ENCODE data around the gene L3MBTL4. TPM values are rescaled to one million over a fixed set of nuclear protein-coding genes. Genes with fewer than 3 reads are reported as not detected.

L3MBTL4 gene
- 34.2 TPM for total RNA-seq

GRCh38 chr18:6414723-6415417, at the start of gene L3MBTL4:
Gene L3MBTL4 (minus strand): TSS chr18:6414911. CDS start chr18:6311625, 103,286 bp downstream.
- DNase-seq (ENCODE audit: low spot score in 2 of 2) (peak; percentile 72 to 81), FAIRE-seq (no peak)

- DNase-seq (ENCODE audit: low spot score in 2 of 2) (no peak), FAIRE-seq (no peak)
Measured at GRCh38 chr18:6452194-6452593, 37.5 kb upstream of the L3MBTL4 start.

DNA sequence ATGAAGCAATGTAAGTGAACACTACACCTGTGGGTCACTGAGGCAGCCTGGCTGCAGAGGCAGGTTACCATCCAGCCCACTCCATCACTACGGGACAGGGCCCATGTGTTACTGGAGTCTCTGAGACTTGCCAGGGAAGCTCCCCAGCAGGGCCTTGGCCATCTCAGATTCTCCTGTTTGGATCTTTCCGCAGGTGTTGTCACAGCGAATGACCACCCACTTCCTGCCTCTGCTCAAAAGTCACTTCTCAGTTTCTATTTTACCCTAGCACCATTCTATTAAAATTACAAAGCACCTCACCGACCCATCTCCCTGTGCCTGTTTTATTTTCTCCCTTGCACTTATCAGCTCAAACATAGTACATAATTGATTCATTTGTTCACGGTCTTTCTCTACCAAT, 34.5 kb upstream of the L3MBTL4 start:
- FAIRE-seq (no peak), DNase-seq (ENCODE audit: low spot score in 2 of 2) (no peak)

DNA sequence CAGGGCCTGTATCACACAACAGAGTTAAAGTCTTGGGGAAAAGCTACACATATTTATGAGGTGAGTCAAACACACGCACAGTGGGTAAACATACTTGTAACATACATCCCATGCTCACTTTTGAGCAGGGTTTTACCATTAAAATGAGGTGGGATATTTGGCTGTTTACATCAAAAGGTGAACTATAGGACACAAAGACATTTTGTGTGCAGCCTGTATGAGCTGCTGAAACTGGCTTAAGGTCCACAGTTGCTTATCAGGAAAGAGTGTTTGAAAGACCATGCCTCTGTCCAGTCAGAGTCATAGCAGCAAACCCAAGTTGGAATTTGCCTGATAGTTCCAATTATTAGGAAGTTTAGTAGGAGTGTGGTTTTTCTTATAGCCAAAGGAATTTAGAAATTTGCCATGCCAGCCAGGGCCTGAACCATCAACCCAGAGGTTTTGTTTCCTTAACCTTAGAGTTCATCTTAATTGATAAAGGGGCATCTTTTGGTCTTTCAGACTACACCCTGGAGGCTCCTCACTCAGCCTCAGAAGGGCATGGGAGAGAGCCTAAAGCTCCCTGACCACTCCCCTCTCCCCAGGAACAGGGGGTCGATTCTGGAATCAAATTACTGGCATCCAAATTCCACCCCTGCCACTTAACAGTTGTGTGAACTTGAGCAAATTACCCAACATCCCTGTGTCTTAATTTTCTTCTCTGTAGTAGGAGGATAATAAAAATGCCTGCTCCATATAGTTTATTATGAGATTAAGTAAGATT, 29.9 kb upstream of the L3MBTL4 start:
- FAIRE-seq (no peak), DNase-seq (ENCODE audit: low spot score in 2 of 2) (no peak)

DNA sequence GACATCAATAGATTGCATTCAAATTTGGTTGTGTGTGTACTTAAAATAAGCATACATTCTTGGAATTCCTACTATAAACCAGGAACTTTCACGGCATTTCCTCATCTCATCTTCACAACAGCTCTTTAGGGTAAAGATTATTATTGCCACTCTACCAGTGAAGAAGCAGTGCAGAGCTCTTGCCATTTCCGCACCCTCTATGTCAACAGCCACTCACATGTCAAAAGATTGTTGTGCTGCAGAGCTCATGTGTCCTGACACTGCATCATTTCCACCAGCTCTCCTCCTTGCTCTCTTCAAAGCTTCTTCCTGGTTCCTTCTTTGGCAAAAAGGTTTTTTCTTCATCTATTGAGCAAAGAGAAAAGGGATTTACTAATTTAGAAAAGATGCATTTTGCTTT, 26.5 kb upstream of the L3MBTL4 start:
- FAIRE-seq (no peak), DNase-seq (ENCODE audit: low spot score in 2 of 2) (no peak)

DNA sequence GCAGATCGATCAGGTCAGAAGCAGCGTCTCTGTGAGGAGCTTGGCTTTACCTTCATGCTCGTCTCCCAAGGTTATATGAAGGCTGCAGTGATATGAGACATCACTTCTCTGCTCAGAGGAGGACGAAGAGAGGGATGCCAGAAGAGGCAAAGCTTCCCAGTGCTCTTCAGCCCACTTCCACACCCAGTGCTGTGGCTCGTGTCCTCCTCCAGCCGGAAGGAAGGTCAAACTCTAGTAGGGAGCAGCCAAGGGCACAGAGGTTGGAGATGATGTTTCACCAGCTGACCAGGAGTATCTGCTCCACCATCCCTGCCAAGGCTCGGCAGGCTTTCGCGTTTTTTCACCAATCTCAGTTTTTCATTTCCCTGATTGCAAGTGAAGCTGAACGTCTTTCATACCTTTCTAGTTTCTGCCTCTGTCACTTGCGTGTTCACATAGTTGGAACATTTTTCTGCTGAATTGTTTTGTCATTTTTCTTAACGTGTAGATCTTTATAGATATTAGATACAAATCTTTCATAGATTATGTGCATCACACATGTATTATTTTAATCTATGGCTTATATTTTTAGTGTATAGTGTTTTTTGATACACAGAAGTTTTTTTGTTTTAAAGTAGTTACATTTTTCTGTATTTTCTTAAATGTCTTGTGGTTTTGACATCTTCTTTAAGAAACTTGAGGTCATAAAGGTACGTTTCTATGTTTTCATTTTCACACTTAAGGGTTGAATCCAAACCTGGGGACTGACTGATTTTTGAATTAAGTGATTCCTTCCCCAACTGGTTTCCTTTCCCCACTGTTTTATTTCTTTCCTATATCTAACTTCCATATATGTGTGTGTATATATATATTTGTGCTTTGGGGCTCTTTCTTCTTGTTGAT, 23.5 kb upstream of the L3MBTL4 start:
- DNase-seq (ENCODE audit: low spot score in 2 of 2): no peak
- no peak for FAIRE-seq

DNA sequence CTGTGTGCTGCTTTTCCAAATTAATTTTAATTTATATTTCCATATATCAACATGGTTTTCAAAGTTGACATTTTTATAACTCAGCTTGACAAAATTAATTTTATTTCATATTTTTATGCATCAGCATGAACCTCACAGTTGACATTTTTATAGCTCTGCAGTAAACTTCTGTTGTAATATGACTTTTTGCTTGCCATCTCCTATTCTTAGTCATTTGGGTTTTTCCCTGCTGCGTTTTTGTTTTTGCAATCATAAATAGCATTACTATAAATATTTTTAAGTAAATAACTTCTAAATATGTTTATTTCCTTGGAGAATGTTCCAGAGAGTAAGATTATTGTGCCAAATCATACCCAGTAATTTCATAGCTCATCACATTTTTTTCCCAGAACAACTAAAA, 21.0 kb upstream of the L3MBTL4 start:
- FAIRE-seq: no peak

GRCh38 chr18:6434987-6435709, 20.4 kb upstream of the L3MBTL4 start:
- no peak for FAIRE-seq

More for the DNA sequence above, 21.0 kb upstream of the L3MBTL4 start:
- no peak for DNase-seq (ENCODE audit: low spot score in 2 of 2)

DNA sequence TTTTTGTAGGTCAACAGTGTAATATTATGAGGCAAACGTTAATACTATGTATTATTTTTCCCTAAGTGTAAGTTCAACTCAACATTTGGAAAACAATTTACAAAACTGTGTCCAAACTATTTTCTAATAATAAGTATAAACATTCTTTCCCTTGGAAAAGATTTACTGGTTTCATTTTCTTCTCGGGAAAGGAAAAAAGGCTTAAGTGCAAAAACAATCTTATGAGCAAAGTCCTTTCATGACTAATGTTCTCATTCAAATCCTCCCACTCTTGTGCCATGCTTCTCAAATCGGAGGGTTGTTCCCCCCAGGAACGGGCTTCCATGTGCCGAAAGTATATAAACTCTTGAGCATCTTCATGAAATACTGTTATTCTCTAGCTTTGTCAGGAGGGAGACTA, 19.8 kb upstream of the L3MBTL4 start:
- FAIRE-seq: no peak
- DNase-seq (ENCODE audit: low spot score in 2 of 2): no peak

More at GRCh38 chr18:6434987-6435709, 20.4 kb upstream of the L3MBTL4 start:
- no peak for DNase-seq (ENCODE audit: low spot score in 2 of 2)

DNA sequence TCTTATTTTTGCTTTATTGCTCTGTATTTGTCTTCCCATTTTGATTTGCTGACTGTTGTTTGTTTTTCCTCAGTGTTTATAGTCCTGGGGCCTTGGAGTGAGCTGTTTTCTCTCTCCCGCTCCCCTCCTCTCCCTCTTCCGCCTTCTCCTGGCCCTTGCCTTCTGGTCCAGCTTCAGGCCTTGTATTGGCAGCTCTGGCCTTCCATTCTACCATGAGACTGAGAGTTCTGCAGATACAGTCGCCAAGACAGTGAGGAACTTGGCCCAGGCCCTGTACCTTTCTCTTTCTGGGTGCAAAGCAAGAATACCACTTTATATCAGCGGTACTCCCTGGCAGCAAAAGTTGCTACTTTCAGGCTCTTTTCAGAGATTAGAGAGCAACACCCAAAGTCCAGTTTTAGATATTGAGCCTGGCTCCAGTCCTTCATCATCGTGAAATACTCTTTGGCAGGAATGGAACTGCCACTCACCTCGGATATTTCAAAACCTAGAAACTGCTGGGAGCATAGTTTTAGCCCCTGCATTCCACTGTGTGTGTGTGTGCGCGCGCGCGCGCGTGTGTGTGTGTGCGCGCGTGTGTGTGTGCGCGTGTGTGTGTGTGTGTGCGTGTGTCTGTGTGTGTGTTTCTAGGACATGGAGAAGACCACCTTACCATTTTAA, 17.1 kb upstream of the L3MBTL4 start:
- DNase-seq (ENCODE audit: low spot score in 2 of 2) (no peak), FAIRE-seq (no peak)

DNA sequence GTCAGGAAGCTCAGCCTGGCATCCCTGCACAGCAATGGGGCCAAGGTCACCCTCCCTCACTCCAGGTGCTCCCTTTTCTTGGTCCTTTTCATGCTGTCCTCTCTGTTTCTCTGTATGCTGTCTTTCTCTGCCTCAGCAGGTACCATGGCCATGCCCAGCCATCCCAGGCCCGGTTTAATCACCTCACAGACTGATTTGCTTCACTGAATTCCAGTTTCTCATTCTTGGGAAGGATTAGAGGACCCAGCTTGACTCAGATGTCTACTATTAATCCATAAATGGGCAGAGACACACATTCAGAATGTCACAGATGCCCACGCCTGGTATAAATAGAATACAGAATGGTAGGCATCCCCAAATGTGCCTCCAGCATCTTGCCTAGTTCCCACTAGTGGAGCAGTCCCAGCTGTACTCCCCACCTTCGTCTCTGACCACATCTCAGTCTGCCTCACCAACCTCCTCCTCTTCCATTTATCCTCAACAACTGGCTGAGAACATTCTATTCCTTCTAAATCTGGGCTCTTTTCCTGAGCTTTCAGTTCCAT, 14.2 kb upstream of the L3MBTL4 start:
- no peak for DNase-seq (ENCODE audit: low spot score in 2 of 2)

DNA sequence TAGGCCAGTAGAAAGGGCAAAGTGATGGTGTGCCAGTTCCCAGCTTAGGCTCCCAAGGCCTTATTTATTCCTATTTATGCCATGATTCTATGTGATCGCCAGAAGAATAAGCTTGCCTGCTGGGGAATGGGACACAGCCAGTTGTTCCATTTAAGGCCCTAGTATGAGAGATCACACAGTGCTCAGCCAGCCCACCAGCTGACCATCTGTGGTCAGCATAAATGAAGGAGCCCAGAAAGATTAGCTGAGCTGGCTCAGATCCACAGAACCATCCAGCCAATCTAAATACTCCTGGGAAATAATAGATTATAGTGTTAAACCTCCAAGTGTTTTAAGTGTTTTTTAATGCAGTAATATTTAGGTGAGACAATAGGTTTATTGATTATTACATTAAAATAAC, 12.6 kb upstream of the L3MBTL4 start:
- FAIRE-seq (no peak), DNase-seq (ENCODE audit: low spot score in 2 of 2) (no peak)

More for the DNA sequence above, 14.2 kb upstream of the L3MBTL4 start:
- no peak for FAIRE-seq

DNA sequence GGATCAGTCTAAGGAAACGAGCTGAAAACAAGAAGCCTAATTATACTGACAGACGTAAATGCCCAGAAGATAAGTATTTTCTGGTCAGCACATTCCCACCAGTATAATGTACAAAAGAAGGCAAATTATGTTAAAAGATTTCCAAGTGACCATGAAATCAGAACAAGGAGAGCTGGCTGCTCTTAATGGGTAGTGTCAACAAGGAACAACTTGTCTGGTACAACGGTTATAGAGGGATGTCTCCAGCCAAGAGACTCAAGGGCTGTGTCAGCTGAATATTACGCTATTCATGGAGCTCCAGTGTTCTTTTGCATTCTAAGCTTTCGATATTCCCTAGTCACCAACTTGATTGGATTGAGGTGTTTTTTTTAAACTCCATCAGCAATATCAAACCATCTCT, 8.6 kb upstream of the L3MBTL4 start:
- FAIRE-seq: no peak
- DNase-seq (ENCODE audit: low spot score in 2 of 2): no peak

- DNase-seq (ENCODE audit: low spot score in 2 of 2) (peak; percentile 74 to 82), FAIRE-seq (no peak)
Measured at GRCh38 chr18:6414118-6414722, 491 bp downstream of the L3MBTL4 start.

GRCh38 chr18:6413579-6414117, 1.1 kb downstream of the L3MBTL4 start:
- no peak for DNase-seq (ENCODE audit: low spot score in 2 of 2)
- no peak for FAIRE-seq

DNA sequence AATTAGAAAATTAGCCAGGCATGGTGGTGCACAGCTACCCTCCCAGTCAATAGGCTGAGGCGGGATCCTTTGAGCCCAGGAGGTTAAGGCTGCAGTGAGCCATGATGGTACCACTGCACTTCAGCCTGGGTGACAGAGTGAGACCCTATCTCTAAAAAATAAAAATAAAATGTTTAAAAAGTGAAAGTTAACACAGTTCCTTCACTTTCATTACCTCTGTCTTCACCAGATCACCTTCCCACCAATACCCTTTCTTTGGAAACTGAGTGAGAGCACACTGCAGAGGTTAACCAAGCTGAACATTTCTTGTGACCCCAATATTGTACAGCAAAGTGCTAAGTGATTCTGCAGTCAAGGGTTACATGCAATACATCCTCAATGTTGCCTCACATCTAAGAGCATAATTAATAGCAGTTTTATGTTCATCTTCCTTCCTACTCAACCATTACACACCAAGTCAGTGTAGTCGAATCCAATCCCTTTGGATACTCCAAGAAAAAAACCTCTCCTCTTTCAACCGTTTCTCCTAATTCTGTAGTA, 1.7 kb downstream of the L3MBTL4 start:
- DNase-seq (ENCODE audit: low spot score in 2 of 2): no peak
- FAIRE-seq: no peak

DNA sequence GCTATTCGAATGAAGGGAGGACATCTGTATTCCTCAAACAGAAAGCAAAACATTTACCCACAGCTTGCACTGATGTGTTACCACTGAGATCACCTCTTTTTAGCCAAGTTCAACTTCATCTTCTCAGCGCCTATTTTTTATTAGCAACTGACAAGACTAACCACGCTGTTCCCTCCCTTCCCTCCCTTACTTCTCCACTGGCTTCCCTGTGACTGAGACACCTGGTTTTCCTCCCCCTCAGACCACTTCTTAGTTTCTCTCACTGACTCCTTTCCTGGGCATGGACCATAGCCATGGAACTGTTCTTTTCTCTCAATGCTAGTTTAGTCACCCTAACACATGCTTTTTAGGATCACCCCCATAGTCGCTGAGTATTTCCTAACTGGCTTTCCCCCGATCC, 3.3 kb downstream of the L3MBTL4 start:
- DNase-seq (ENCODE audit: low spot score in 2 of 2): no peak
- no peak for FAIRE-seq

GRCh38 chr18:6409933-6410332, 4.8 kb downstream of the L3MBTL4 start:
- no peak for FAIRE-seq

More at GRCh38 chr18:6409933-6410332, 4.8 kb downstream of the L3MBTL4 start:
- no peak for DNase-seq (ENCODE audit: low spot score in 2 of 2)

All from frontal cortex (tissue), 4 donors.